GM12875 (cell line): ENCODE measurements around the gene SCIN.

Experiments
- H3K4me3 ChIP-seq: one replicate; pipeline ENCODE4 v1.5.1; 2011; ENCODE audit warnings: low read depth, low read length, control low read depth
- CTCF ChIP-seq: IDR thresholded peaks from 2 replicates; pipeline ENCODE4 v1.5.1; 2011; ENCODE audit warnings: low read depth, mild to moderate bottlenecking, control low read depth, inconsistent platforms, low read length, moderate library complexity, borderline replicate concordance; ENCODE audit not compliant: insufficient read depth

Gene SCIN

GRCh38 chr7:12708314-12708713 lies 137.8 kb downstream of the SCIN start:
- no peak overlapping the region for H3K4me3 ChIP-seq
- no peak for TF ChIP-seq CTCF
